ENCODE results near the gene GPC4. TPM values are rescaled to one million over a fixed set of nuclear protein-coding genes. Genes with fewer than 3 reads are reported as not detected.

The GPC4 gene
- polyA plus RNA-seq, 3 donors, result 0.03 to 0.59 (median 0.27) TPM

DNA sequence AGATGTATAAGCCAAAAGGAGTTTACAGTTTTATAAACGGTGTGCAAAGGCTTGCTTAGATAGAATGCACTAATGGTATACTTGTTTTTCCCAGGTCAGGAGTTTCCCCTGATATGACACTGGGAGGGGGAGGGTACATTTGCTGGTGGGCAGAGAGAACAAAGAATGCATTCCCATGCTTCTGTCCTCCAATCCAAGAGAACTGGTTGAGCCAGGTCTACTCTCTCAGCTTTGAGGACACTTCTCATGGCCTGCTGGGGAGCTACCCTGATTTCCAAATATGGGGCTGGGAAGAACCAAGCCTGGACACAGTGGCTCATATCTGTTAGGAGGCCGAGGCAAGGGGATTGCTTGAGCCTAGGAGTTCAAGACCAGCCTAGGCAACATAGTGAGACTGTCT lies 3.3 kb upstream of the GPC4 start:
- Mint-ChIP-seq H3K4me3 (peak overlapping the region in 1 of 2 donors; percentile 26), H3K27ac (no peak overlapping the region), H3K27me3 (ENCODE audit: low read depth in 3 of 3) (peaks cover 36 to 67% (median 66%) of the 10 kb centered on the region in 3 donors), H3K36me3 (no peaks in the 10 kb centered on the region), H3K9me3 (peaks cover 0 to 29% (median 15%) of the 10 kb centered on the region in 7 donors), H3K4me1 (peaks cover 13% of the 10 kb centered on the region)
- Histone ChIP-seq H3K9ac (ENCODE audit: insufficient read depth, low read length, poor library complexity, severe bottlenecking) (no peak overlapping the region), H3K4me1 (ENCODE audit: control insufficient read depth in 1 of 2, insufficient read depth in 2 of 2, low read length in 2 of 2) (peaks cover 13 to 17% of the 10 kb centered on the region in 2 donors), H3K27me3 (ENCODE audit: control insufficient read depth in 2 of 2, insufficient read depth in 2 of 2, low read length in 2 of 2) (peaks cover 33 to 54% of the 10 kb centered on the region in 2 donors), H3K79me2 (ENCODE audit: insufficient read depth, low read length) (no peaks in the 10 kb centered on the region), H3K9me3 (replicated peaks in 1 of 2; ENCODE audit: control insufficient read depth in 1 of 2, insufficient read depth in 1 of 2, low read length in 2 of 2) (peaks cover 0 to 27% of the 10 kb centered on the region in 2 donors), H2AFZ (ENCODE audit: insufficient read depth, low read depth, low read length, poor library complexity, severe bottlenecking) (no peak overlapping the region), H3K27ac (ENCODE audit: low read depth in 1 of 2, low read length in 2 of 2) (no peak overlapping the region), H4K20me1 (ENCODE audit: insufficient read depth, low read length) (no peaks in the 10 kb centered on the region), H3K4me2 (replicated peaks; ENCODE audit: extremely low read depth, low read length, poor library complexity, severe bottlenecking) (no peak overlapping the region), H3K36me3 (replicated peaks in 1 of 2; ENCODE audit: control insufficient read depth in 1 of 2, insufficient read depth in 2 of 2, low read length in 2 of 2) (no peaks in the 10 kb centered on the region), H3K4me3 (replicated peaks in 1 of 3; ENCODE audit: low read depth in 2 of 3, low read length in 3 of 3) (no peak overlapping the region)
- intact Hi-C loops (cut with micrococcal nuclease), result no loop called here
- no CpG with 5 or more reads among the region's 2 CpGs for WGBS (ENCODE audit: insufficient coverage)
- TF ChIP-seq CTCF (IDR thresholded peaks at IDR 0.05), result no peak
- DNase-seq, result no peak

- no peak for DNase-seq
- peaks cover 14 to 17% of the 10 kb centered on the region in 2 donors for H3K4me1 ChIP-seq (ENCODE audit: control insufficient read depth in 1 of 2, insufficient read depth in 2 of 2, low read length in 2 of 2)
- H3K27me3 Mint-ChIP-seq (ENCODE audit: low read depth in 3 of 3), result peaks cover 48 to 75% (median 72%) of the 10 kb centered on the region in 3 donors
- H3K4me3 ChIP-seq (replicated peaks in 1 of 3; ENCODE audit: low read depth in 2 of 3, low read length in 3 of 3), result no peak overlapping the region
- H3K36me3 ChIP-seq (replicated peaks in 1 of 2; ENCODE audit: control insufficient read depth in 1 of 2, insufficient read depth in 2 of 2, low read length in 2 of 2), result no peaks in the 10 kb centered on the region
- peaks cover 41 to 66% of the 10 kb centered on the region in 2 donors for H3K27me3 ChIP-seq (ENCODE audit: control insufficient read depth in 2 of 2, insufficient read depth in 2 of 2, low read length in 2 of 2)
- H3K4me2 ChIP-seq (replicated peaks; ENCODE audit: extremely low read depth, low read length, poor library complexity, severe bottlenecking), result no peak overlapping the region
- TF ChIP-seq CTCF (IDR thresholded peaks at IDR 0.05), result no peak
- H3K9ac ChIP-seq (ENCODE audit: insufficient read depth, low read length, poor library complexity, severe bottlenecking), result no peak overlapping the region
- peaks cover 0 to 29% (median 15%) of the 10 kb centered on the region in 7 donors for H3K9me3 Mint-ChIP-seq
- H3K79me2 ChIP-seq (ENCODE audit: insufficient read depth, low read length), result no peaks in the 10 kb centered on the region
- no peaks in the 10 kb centered on the region for H3K36me3 Mint-ChIP-seq
- no CpG with 5 or more reads among the region's 6 CpGs for WGBS (ENCODE audit: insufficient coverage)
- no peaks in the 10 kb centered on the region for H4K20me1 ChIP-seq (ENCODE audit: insufficient read depth, low read length)
- peaks cover 0 to 32% of the 10 kb centered on the region in 2 donors for H3K9me3 ChIP-seq (replicated peaks in 1 of 2; ENCODE audit: control insufficient read depth in 1 of 2, insufficient read depth in 1 of 2, low read length in 2 of 2)
- H2AFZ ChIP-seq (ENCODE audit: insufficient read depth, low read depth, low read length, poor library complexity, severe bottlenecking), result no peak overlapping the region
- no peak overlapping the region for H3K27ac Mint-ChIP-seq
- peaks cover 13% of the 10 kb centered on the region for H3K4me1 Mint-ChIP-seq
- H3K4me3 Mint-ChIP-seq, result peak overlapping the region in 1 of 2 donors; percentile 64
- H3K27ac ChIP-seq (ENCODE audit: low read depth in 1 of 2, low read length in 2 of 2), result no peak overlapping the region
- intact Hi-C loops (cut with micrococcal nuclease), result no loop called here
Observed at GRCh38 chrX:133417364-133417763, 2.1 kb upstream of the GPC4 start.

All from CD14-positive monocyte (primary cell).